T47D (cell line): ENCODE results near the gene ZNF891.
A peak's percentile ranks its signal among the peaks of the same experiment; 100 is the strongest.

Source experiments
- DNase-seq, 2 experiments: peaks; one replicate each; pipeline versions ENCODE4 v3.0.0 to v3.0.0-alpha.2; 2011 to 2012; ENCODE audit warnings: low read depth in 1 of 2, low spot score in 1 of 2
- JUND ChIP-seq: IDR thresholded peaks from 2 replicates; pipeline ENCODE4 v1.6.1; 2012; ENCODE audit warnings: low read depth
- in situ Hi-C: cut with HindIII; loops from 2 replicates; pipeline ENCODE4 v1.10.0; 2016; ENCODE audit warnings: low sequenced_read_pairs, low pct_unique_long_range_greater_than_20kb

ZNF891 gene

DNA sequence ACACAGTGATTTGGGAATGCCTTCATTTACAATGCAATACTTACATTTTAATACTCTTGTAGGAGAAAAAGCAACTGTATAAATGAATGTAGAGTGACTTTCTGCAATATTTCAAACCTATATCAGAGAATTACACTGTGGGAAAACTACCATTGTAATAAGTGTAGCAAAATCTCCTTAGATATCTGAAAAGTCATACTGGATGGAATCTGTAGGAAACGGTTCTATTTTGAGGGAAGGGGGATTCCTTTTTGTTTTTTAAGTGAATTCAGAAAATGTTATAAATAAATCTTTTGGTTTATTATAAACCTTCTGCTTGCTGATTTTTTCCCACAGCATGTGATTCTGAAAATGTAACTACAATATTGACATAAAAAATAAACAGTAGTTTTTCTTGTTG lies 23.0 kb downstream of the ZNF891 start:
- DNase-seq: no peak
- TF ChIP-seq JUND: no peak
- in situ Hi-C loops: no loop called here

- in situ Hi-C loops: no loop called here
- DNase-seq: peak in 1 of 2 experiments; percentile 53
- TF ChIP-seq JUND: no peak
Observed at GRCh38 chr12:133106253-133106652, 23.8 kb downstream of the ZNF891 start.

DNA sequence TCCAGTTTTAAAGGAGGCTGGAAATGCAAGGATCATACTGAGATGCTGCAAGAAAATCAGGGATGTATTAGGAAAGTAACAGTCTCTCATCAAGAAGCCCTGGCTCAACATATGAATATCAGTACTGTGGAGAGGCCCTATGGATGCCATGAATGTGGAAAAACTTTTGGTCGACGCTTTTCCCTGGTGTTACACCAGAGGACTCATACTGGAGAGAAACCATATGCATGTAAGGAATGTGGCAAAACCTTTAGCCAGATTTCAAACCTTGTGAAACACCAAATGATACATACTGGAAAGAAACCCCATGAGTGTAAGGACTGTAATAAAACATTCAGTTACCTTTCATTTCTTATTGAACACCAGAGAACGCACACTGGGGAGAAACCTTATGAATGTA lies 24.5 kb downstream of the ZNF891 start:
- no peak for TF ChIP-seq JUND
- in situ Hi-C loops: no loop called here
- DNase-seq: no peak

DNA sequence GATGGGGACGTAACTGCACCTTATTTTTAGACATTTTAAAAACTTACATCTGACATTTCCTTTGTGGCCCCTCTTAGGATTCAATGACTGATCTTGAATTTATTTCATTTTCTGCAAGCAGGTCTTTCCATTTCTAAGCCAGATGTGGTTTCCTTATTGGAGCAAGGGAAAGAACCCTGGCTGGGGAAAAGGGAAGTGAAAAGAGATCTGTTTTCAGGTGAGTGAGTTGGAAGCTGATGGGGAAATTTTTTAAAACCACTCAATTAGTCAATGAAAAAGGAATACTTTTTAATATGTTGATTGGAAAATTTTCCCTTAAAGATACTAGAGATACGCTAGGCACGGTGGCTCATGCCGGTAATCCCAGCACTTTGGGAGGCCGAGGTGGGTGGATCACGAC lies 46.7 kb downstream of the ZNF891 start:
- DNase-seq: no peak
- no peak for TF ChIP-seq JUND
- in situ Hi-C loops: no loop called here

DNA sequence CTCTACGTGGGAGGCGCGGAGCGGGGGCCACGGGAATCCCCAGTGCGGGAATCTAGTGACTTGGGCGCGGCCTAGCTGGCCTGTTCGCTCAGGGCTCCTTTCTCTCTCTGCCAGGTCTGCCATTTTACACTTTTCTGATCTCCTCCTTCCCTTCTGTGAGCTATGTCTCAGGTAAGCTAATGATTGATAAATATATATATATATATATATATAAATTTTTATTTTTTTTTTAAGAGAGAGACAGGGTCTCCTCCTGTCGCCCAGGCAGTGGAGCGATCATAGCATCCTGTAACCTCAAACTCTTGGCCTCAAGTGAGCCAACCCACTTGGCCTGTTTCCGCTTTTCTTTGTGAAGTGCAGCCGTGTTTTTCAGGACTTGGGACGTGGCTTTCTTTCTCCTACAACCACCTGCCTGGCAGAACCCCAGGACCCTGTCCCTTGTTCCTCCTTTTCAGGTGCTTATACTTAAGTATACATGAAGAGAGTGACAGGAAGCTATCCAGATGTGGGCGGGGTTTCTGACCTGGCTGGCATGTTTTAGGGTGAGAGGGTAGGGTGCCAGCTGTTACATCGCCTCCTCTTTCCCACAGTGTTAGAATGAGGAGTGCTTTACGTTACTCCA lies 48.8 kb downstream of the ZNF891 start:
- DNase-seq: peak in 1 of 2 experiments; percentile 38
- TF ChIP-seq JUND: no peak
- in situ Hi-C loops: no loop called here

DNA sequence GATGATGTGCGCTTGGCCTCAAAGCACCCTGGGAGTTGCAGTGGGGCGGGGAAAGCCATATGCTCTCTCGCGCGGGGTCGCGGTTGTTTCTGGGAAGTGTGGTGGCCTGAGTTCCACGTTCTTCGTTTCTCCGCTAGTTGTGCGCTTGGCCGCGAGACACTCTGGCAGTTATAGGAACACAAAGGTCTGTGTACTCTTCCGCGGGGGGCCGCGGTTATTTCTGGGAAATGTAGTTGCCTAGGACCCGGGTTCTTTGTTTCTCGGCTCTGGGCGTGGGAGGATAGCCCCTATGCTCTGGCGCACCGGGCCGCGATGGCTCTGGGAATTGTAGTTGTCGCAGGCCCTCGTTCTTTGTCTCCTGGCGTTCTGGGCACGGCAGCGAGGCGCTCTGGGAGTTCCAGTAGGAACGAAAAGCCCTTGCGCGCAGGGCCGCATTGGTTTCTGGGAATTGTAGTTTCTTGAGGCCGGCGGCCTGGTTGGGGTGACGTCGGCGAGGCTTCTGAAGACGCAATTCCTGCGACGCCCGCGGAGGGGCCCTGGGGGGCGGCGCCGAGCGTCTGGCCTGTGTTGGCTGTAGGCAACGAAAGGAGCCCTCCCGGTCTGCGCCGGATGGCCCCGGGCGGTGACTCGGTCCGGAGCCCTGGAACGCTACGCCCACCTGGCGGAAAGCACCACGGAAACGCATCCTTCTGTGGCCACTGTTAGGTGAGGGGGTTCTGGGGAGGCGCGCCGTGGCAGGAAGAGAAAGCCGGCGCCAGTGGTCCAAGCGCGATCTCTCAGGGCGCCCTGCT lies 49.5 kb downstream of the ZNF891 start, which contains the start of gene ZNF140:
Gene ZNF140, plus strand, starts transcription at position 556 of the 791 bp plus-strand sequence. CDS start 398 bp downstream, outside the sequence.
- in situ Hi-C loops: no loop called here
- DNase-seq: peak; percentile 71 to 99
- TF ChIP-seq JUND: no peak

- in situ Hi-C loops: no loop called here
- no peak for TF ChIP-seq JUND
- peak; percentile 81 to 100 for DNase-seq
Observed at GRCh38 chr12:133080026-133080367, 50.1 kb downstream of the ZNF891 start.

GRCh38 chr12:133073836-133074235 lies 56.2 kb downstream of the ZNF891 start:
- in situ Hi-C loops: no loop called here
- no peak for TF ChIP-seq JUND
- DNase-seq: no peak

- no peak for DNase-seq
- TF ChIP-seq JUND: no peak
- in situ Hi-C loops: no loop called here
Observed at GRCh38 chr12:133063556-133063955, 66.5 kb downstream of the ZNF891 start.

- in situ Hi-C loops: no loop called here
Observed at GRCh38 chr12:133061954-133062353, 68.1 kb downstream of the ZNF891 start.

DNA sequence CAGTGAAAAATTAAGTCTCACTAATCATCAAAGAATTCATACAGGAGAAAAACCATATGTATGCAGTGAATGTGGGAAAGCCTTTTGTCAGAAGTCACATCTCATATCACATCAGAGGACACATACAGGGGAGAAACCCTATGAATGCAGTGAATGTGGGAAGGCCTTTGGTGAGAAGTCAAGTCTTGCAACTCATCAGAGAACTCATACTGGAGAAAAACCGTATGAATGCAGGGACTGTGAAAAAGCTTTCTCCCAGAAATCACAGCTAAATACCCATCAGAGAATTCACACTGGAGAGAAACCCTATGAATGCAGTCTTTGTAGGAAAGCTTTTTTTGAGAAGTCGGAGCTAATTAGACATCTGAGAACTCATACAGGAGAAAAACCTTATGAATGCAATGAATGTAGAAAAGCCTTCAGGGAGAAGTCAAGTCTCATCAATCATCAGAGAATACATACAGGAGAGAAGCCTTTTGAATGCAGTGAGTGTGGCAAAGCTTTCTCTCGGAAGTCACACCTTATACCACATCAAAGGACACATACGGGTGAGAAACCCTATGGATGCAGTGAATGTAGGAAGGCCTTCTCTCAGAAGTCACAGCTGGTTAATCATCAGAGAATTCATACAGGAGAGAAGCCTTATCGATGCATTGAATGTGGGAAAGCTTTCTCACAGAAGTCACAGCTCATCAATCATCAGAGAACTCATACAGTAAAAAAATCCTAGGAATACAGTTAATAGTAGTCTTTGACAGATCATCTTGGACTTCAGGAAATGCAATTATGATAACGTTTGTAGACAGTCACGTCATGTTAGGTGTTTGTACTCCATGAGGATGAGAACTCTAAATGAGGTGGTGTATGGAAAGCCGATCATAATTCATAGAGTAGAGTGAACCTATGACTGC lies 71.6 kb downstream of the ZNF891 start:
- peak in 1 of 2 experiments; percentile 51 for DNase-seq
- TF ChIP-seq JUND: no peak
- in situ Hi-C loops: no loop called here

More at GRCh38 chr12:133061954-133062353, 68.1 kb downstream of the ZNF891 start:
- no peak for DNase-seq
- TF ChIP-seq JUND: no peak

DNA sequence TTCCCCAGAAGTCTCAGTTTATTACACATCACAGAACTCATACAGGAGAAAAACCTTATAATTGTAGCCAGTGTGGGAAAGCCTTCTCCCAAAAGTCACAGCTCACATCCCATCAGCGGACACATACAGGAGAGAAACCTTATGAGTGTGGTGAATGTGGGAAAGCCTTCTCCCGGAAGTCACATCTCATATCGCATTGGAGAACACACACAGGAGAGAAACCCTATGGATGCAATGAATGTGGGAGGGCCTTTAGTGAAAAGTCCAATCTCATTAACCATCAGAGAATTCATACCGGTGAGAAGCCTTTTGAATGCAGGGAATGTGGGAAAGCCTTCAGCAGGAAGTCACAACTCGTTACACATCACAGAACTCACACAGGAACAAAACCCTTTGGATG lies 72.6 kb downstream of the ZNF891 start:
- no peak for DNase-seq
- in situ Hi-C loops: no loop called here
- no peak for TF ChIP-seq JUND
